ENCODE results near the gene ANAPC13. TPM values are rescaled to one million over a fixed set of nuclear protein-coding genes. Genes with fewer than 3 reads are reported as not detected.

The ANAPC13 gene
- total and polyA plus RNA-seq, 2 experiments from 2014 or later = 119 to 149 TPM

DNA sequence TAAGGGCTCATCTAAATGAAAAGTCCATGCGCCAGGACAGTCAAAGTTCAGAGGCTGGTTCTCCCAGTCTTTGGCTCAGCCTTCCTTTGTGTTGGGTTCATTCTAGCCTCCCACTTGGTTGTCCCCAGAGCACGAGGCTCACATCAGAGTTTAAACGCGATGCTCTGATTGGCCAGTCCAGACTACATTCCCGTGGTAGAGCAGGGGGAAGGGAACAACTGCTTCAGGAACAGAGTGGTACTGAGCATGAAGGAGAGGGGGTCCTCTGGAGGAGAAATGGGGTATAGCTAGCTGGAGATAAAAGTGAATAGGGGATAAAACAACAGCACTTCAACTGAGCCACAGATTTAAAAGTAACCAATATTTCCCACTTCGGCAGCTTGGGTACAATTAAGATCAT lies 32.2 kb downstream of the ANAPC13 start:
- Histone ChIP-seq H2AFZ (no peak overlapping the region), H3K79me2 (no peaks in the 10 kb centered on the region), H3K9me2 (replicated peaks; ENCODE audit: insufficient read depth) (no peaks in the 10 kb centered on the region), H3K27me3 (no peaks in the 10 kb centered on the region), H3K36me3 (replicated peaks; ENCODE audit: insufficient read depth, low read depth) (no peaks in the 10 kb centered on the region), H4K20me1 (ENCODE audit: insufficient read depth, poor library complexity, severe bottlenecking) (no peaks in the 10 kb centered on the region), H3K9me3 (ENCODE audit: low read depth) (no peaks in the 10 kb centered on the region), H3K4me1 (ENCODE audit: insufficient read depth) (peaks cover under 1% of the 10 kb centered on the region), H3K4me2 (no peak overlapping the region), H3K27ac (no peak overlapping the region), H3K4me3 (no peak overlapping the region)
- TF ChIP-seq, protein P1, sequence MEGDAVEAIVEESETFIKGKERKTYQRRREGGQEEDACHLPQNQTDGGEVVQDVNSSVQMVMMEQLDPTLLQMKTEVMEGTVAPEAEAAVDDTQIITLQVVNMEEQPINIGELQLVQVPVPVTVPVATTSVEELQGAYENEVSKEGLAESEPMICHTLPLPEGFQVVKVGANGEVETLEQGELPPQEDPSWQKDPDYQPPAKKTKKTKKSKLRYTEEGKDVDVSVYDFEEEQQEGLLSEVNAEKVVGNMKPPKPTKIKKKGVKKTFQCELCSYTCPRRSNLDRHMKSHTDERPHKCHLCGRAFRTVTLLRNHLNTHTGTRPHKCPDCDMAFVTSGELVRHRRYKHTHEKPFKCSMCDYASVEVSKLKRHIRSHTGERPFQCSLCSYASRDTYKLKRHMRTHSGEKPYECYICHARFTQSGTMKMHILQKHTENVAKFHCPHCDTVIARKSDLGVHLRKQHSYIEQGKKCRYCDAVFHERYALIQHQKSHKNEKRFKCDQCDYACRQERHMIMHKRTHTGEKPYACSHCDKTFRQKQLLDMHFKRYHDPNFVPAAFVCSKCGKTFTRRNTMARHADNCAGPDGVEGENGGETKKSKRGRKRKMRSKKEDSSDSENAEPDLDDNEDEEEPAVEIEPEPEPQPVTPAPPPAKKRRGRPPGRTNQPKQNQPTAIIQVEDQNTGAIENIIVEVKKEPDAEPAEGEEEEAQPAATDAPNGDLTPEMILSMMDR (IDR thresholded peaks at IDR 0.05; ENCODE audit: poor library complexity) = peak; percentile 6
- TF ChIP-seq EZH2phosphoT487 (IDR thresholded peaks at IDR 0.05; ENCODE audit: low read depth, severe bottlenecking, unreplicated experiment) = no peak
- DNase-seq (ENCODE audit: low spot score) = no peak
- WGBS (ENCODE audit: low lambda C conversion rate, missing lambda C conversion rate) = 58% methylated on average over 6 of the region's 6 CpGs

DNA sequence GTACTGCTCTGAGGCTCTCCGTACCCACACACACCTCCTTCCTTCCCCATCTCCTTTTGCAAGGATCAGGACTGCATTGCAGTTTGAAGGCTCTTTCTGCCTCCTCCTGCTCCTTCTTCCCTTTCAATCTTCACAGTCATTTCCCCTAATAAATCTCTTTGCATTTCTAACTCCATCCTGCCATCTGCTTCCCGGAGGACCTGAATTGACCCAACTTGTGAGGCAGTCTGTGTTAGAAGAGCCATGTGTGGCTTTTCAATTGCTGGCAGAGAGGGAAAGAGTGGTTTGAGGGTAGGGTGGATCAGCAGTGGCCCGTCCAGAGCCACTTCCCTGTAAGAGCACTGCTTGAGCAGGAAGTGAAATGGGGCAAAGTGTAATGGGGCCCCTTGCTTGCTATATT lies 35.8 kb downstream of the ANAPC13 start:
- Histone ChIP-seq H3K36me3 (replicated peaks; ENCODE audit: insufficient read depth, low read depth) (no peaks in the 10 kb centered on the region), H3K9me3 (ENCODE audit: low read depth) (no peaks in the 10 kb centered on the region), H3K4me1 (ENCODE audit: insufficient read depth) (peaks cover 3% of the 10 kb centered on the region), H3K4me3 (no peak overlapping the region), H3K79me2 (no peaks in the 10 kb centered on the region), H3K4me2 (no peak overlapping the region), H2AFZ (no peak overlapping the region), H3K9me2 (replicated peaks; ENCODE audit: insufficient read depth) (no peaks in the 10 kb centered on the region), H3K27ac (no peak overlapping the region), H3K27me3 (no peaks in the 10 kb centered on the region), H4K20me1 (ENCODE audit: insufficient read depth, poor library complexity, severe bottlenecking) (no peaks in the 10 kb centered on the region)
- DNase-seq (ENCODE audit: low spot score) = no peak
- WGBS (ENCODE audit: low lambda C conversion rate, missing lambda C conversion rate) = 83% methylated on average over 3 of the region's 3 CpGs
- TF ChIP-seq EZH2 (IDR thresholded peaks at IDR 0.05; ENCODE audit: borderline replicate concordance) = no peak
- TF ChIP-seq EZH2phosphoT487 (IDR thresholded peaks at IDR 0.05; ENCODE audit: low read depth, severe bottlenecking, unreplicated experiment) = no peak
- TF ChIP-seq, protein P1 (IDR thresholded peaks at IDR 0.05; ENCODE audit: poor library complexity) = no peak

DNA sequence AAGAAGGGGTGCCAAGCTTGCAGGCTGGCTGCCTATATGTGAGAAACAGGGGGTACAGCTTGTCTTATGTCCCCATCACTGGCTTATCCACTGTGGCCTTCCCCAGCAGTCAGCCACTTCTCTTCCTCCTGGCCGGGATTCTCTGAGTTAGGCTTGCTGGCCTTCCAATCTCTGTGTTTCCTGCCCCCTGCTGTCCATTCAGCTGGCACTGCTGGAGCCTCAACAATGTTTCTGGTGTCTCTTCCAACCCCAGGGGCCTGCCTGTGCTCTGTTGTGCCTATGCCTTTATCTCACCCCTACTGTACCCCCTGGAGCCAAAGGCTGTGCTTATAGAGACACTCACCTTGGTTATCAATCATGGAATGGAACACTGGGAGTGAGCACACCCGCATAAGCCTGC lies 36.5 kb downstream of the ANAPC13 start:
- no peak for DNase-seq (ENCODE audit: low spot score)
- Histone ChIP-seq H4K20me1 (ENCODE audit: insufficient read depth, poor library complexity, severe bottlenecking) (no peaks in the 10 kb centered on the region), H3K4me2 (no peak overlapping the region), H3K9me2 (replicated peaks; ENCODE audit: insufficient read depth) (no peaks in the 10 kb centered on the region), H3K27ac (no peak overlapping the region), H3K36me3 (replicated peaks; ENCODE audit: insufficient read depth, low read depth) (no peaks in the 10 kb centered on the region), H2AFZ (no peak overlapping the region), H3K79me2 (no peaks in the 10 kb centered on the region), H3K4me1 (ENCODE audit: insufficient read depth) (peaks cover 3% of the 10 kb centered on the region), H3K9me3 (ENCODE audit: low read depth) (no peaks in the 10 kb centered on the region), H3K4me3 (no peak overlapping the region), H3K27me3 (no peaks in the 10 kb centered on the region)
- TF ChIP-seq EZH2 (IDR thresholded peaks at IDR 0.05; ENCODE audit: borderline replicate concordance) (no peak), EZH2phosphoT487 (IDR thresholded peaks at IDR 0.05; ENCODE audit: low read depth, severe bottlenecking, unreplicated experiment) (no peak)
- TF ChIP-seq, protein P1 (IDR thresholded peaks at IDR 0.05; ENCODE audit: poor library complexity) = peak; percentile 28
- 60% methylated on average over 2 of the region's 2 CpGs for WGBS (ENCODE audit: low lambda C conversion rate, missing lambda C conversion rate)

DNA sequence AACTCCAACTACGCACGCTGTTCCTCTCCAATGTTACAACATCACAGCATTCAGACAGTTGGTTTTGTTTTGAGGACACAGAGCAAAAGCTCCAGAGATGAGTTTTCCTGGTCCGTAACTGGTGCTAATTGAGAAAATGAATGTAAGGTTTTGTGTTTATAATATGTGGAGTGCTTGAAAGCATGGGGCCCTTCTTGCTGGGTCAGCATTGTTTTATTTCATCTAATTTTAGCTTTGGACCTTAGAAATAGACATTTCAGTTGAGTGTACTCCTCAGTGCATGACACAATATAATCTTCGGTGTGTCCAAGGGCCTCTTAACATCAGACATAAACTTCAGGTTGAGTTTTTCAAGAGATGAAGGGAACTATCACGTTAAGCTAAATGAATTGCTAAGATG lies 37.1 kb downstream of the ANAPC13 start:
- Histone ChIP-seq H3K36me3 (replicated peaks; ENCODE audit: insufficient read depth, low read depth) (no peaks in the 10 kb centered on the region), H4K20me1 (ENCODE audit: insufficient read depth, poor library complexity, severe bottlenecking) (no peaks in the 10 kb centered on the region), H3K4me2 (no peak overlapping the region), H3K79me2 (no peaks in the 10 kb centered on the region), H3K4me3 (no peak overlapping the region), H3K4me1 (ENCODE audit: insufficient read depth) (peaks cover 3% of the 10 kb centered on the region), H3K27ac (peak overlapping the region; percentile 26), H3K27me3 (no peaks in the 10 kb centered on the region), H2AFZ (no peak overlapping the region), H3K9me3 (ENCODE audit: low read depth) (no peaks in the 10 kb centered on the region), H3K9me2 (replicated peaks; ENCODE audit: insufficient read depth) (no peaks in the 10 kb centered on the region)
- DNase-seq (ENCODE audit: low spot score) = no peak
- TF ChIP-seq EZH2phosphoT487 (IDR thresholded peaks at IDR 0.05; ENCODE audit: low read depth, severe bottlenecking, unreplicated experiment) = no peak
- TF ChIP-seq, protein P1 (IDR thresholded peaks at IDR 0.05; ENCODE audit: poor library complexity) = no peak
- TF ChIP-seq EZH2 (IDR thresholded peaks at IDR 0.05; ENCODE audit: borderline replicate concordance) = no peak
- WGBS (ENCODE audit: low lambda C conversion rate, missing lambda C conversion rate) = 95% methylated on average over 5 of the region's 5 CpGs

Data from hepatocyte (in vitro differentiated cells).